Stimulated activated CD4-positive, alpha-beta T cell treated with anti-CD3 and anti-CD28 coated beads, Interleukin-1b, Interleukin-23, amount 100 ng/mL, for 1 hour (primary cell): ENCODE data around the gene CDK3.
"Not testable (repeated sequence)": the region's sequence is repeated elsewhere in the genome, so short reads cannot be mapped to it uniquely, and the experiment has no call there.

Experiments used
- DNase-seq, 2 donors: peaks; one replicate each; pipeline ENCODE4 v3.0.0-alpha.2; 2020; ENCODE audit warnings: low read depth in 2 of 2

The CDK3 gene

DNA sequence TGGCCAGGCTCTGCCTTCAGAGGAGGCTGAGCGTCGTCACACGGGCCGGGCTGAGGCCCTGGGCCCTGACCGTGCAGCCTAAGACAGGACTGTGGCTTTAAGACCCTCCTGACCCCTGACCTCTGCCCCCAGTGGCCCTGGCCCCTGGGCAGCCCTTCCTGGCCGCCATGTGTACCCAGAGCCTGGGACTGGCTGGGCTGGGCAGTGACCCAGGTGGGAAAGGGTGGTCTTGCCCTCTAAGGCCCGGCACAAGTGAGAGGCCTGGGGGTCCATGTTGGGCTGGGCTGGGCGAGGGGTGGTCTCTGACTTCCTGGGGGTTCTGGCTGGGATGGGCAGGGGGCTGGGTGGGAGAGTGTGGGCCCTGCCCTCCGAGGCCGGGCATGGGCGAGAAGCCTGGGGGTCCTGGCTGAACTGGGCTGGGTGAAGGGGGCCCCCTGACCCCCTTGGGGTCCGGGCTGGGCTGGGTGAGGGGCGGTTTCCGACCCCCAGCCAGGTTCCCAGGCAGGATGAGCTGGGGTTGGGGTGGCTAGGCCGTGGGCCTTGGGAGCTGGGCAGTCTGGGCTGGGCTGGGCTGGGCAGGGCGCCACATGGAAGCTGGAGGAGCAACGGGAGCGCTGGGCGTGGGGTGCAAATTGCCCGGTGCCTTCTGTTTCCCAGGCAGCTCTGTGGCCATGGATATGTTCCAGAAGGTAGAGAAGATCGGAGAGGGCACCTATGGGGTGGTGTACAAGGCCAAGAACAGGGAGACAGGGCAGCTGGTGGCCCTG, at the start of gene CDK3:
CDK3 (plus strand) TSS at position 101 of the 767 bp plus-strand sequence; CDS start at position 672, 571 bp downstream.
- DNase-seq: no peak

DNA sequence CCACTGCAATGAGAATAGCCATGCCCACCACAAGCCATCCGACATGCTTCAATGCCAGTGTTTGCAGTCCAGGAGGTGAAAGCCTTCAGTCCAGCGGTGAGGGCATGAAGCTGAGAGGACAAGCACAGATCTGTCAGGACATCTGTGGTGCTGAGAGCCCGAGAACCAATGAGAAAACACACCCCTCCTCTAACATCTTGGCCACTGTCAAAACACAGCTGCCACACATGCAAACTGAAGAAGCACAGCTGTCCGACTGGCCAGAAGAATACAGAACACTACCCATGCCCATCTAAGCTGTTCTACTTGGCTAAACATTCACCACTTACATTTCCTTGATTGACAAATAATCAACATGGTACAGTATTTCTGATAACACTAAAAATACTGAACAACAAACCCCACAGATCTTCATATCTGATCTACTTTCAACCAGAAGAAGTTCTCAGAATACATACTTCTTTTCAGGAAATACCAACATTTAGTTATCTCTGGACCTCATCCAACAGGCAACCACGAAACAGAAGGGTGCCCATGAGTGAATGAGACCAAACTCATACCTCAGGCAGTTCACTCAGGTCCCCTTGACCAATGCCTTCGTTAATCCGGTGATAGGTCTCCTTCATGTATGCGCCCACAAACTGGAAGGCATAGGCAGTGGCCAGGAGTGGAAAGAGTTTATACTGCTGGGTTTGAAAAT, 49.6 kb upstream of the CDK3 start:
- DNase-seq: no peak

DNA sequence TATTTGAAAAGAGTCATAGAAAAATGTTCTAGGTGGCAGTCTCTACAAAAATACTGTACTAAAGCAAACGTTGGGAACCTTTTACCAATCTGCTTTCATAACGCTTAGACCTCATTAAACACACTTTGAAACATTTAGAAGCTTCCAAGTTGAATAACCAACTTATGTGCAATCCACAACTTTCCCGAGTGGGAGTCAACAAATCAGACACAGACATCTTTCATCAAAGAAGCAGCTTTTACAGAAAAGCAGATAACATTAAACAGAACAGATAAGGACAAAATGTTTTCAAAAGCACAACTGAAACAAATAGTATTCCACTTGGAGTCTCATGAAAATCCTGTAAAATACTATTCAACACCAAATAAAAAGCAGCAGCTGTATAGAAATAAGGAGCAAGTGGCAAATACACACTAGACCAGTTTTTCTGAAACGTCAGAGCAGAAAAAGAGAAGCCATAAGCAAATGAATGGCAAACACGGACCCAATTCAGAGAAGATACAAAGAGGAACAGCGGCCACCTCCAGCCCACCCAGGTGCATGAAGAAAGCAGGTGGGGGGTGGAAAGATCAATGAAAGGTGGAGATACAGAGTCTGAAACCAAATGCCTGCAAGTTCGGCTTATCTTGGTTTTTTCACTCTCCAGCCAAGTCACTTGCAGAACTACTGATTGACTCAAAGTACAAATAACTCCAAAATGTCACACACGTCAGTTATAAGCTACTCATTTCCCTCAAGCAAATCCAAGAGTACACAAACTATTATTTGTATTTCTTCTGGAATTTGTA, 41.4 kb upstream of the CDK3 start:
- no peak for DNase-seq

DNA sequence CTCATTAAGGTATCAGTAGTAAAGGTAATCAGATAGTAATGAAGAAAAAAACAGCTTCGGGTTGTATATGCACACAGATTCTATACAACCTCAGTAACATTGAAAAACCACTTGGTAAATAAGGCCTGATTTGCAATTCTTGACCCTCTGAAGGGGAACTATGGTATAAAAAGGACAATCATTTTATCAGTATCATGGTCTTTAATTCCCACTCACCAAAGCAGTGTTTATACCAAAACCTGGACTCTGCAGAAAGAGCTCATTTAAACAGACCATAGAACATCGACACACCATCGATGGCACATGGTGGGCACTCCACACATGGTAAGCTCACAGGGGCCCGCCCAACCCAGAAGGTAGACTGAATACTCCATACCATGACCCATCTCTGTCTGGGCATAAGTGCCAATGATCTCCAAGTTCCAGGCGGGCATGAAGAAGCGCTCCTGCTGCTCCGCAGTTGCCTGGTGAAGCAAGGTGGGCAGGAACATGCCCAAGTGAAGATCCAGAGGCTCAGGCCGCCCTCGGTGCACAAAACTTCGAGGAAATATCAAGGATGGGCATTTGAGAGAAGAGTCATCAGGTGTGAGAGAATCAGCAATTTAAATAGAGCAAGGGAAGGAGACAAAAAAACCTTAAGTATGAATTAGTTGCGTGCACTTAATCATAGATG, 40.7 kb upstream of the CDK3 start:
- no peak for DNase-seq

DNA sequence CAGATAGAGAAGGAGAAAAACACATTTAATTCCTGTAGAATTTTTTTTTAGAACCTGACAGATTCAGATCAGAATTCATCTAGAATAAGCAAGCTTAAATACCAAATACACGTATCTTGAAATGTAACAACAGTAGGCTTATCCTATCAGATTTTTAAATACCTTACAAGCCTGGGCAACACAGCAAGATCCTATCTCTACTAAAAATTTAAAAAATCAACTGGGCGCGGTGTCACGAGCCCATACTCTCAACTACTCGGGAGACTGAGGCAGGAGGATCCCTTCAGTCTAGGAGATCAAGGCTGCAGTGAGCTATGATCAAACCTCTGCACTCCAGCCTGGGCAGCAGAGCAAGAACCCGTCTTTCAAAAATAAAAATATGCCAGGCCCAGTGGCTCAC, 35.2 kb upstream of the CDK3 start:
- no peak for DNase-seq

DNA sequence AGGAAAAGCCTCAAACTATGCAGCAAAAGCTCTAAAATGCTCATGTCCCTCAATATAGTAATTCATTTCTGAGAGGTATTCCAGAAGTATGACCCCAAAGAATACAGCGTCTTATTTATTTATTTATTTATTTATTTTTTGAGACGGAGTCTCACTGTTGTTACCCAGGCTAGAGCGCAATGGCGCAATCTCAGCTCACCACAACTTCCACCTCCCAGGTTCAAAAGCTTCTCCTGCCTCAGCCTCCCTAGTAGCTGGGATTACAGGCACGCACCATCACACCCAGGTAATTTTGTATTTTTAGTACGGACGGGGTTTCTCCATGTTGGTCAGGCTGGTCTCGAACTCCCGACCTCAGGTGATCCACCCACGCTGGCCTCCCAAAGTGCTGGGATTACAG, 31.6 kb upstream of the CDK3 start:
- DNase-seq: not testable (repeated sequence)

DNA sequence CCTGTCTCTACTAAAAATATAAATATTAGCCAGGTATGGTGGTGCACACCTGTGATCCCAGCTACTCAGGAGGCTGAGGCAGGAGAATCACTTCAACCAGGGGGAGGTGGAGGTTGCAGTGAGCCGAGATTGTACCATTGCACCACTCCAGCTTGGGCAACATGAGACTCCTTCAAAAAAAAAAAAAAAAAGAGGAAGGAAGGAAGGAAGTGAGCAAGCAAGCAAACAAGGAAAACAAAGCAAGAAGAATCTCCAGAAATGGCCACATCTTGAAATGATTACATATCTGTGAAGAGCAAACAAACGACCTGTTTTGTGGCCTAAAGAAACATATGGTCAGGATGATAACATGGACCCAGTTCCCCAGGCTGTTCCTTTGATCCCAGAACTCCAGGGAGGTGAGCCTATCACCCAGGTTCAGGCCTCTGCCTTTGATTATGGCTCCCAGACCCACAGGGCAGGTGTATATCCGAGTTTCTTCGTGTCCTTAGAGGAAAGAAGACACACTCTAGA, 30.6 kb upstream of the CDK3 start:
- DNase-seq: no peak

DNA sequence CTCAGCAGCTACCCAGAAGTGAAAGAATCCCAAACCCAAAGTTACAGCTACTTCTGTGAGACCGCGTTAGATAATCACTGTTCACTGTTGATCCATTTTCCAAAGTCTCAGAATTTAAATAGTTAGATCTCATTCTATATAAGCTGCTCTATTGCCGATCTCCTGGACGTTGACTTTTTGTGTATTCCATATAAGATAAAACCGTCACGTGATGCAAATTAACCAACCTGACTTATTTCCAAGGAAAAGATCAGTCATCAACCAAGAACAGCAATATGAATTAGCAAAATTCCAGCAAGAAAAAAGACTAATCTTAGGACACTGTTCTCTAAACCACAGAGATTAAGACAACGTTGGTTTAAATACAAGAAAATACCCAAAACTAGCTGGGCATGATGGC, 30.0 kb upstream of the CDK3 start:
- no peak for DNase-seq

DNA sequence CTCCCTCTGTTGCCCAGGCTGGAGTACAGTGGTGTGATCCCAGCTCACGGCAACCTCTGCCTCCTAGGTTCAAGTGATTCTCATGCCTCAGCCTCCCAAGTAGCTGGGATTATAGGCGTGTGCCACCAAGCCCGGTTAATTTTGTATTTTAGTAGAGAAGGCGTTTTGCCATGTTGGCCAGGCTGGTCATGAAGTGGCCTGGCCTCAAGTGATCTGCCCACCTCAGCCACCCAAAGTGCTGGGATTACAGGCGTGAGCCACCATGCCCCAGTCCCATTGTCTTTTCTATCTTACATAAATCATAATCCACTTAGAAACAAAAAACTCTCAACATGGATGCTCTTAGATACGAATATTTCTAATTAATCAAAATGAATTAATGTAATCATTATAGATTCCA, 25.5 kb upstream of the CDK3 start:
- DNase-seq: not testable (repeated sequence)

DNA sequence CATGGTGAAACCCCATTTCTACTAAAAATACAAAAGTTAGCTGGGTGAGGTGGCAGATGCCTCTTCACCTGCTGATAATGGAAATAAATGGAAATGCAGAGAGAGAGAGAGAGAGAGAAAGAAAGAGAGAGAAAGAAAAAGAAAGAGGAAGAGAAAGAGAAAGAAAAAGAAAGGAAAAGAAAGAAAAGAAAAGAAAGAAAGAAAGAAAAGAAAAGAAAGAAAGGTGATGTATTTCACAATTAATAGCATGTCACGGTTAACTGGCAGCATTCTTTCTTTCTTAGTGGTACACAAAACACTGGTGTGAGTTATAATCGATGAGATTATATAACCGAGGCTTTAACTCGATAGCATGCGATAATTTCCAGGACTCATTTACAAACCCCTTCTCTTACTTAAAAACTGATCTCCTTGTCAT, 24.9 kb upstream of the CDK3 start:
- DNase-seq: no peak

DNA sequence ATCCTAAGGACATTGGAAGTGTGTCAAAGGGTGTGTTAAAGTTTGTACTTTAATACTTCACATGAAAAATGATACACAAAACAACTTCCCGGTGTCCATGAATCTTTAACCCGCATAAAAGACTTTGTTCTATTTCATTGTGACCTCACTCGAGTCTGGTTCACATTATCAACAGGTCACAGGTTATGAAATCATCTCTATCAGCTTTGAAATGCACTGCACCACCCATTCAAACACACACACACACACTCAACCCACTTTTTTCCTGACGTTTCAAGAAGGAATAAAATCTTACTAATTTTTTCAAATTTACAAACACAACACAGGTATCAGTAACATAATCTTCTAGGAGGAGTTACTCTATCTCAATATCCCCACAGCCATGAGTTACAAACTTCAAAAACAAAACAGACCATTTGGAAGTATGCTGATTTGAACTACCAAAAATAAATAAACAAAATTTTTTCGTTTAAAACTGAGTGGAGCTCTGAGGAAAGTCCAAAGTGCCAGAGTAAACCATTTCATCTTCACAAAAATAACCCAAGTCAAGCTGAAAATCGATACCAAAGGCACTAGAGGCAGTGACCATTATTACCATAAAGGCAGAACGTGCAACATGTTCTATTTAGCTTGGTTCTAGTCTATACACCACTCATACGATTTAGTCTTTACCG, 24.3 kb upstream of the CDK3 start:
- no peak for DNase-seq

DNA sequence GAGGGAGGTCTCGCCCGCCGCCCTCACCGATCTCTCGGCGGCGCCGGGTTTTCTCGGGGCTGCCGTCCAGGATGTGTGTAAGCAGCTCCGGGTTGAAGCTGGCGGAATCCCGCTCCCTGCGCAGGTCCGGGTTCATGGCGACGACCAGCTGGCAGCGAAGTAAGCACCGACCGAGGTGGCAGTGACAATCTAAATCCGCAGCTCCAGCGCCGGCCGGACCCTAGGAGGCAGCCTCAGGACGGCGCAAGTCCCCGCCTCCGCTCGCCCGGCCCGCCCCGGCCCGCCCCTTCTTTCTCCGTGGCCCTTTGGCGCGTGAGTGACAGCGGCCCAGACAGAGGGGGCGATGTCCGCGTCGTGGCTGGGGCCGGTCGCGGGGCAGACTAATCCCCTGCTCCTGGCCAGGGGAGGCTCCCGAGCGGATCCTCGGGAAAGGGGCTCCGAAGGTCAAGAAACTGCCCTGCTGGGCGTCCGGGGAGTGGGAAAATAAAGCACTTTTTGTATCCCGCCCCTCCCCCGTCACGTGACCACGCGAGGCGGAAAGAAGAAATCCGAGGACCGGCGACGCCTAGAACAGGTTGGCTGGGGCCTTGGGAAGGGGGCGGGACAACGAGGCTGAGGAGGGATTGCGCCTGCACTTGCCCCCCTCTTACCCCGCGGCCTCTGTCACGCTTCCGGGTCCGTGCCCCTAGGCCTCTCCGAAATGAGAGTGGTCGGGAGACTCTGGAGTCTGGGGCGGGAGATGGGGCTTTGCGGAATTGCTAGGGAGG, 21.5 kb upstream of the CDK3 start, which contains the start of the genes ACOX1 and TEN1:
ACOX1 (minus strand) TSS at position 229 of the 767 bp plus-strand sequence; CDS start at position 136, 93 bp downstream.
TEN1 (plus strand) TSS at position 303 of the 767 bp plus-strand sequence. CDS start 6,953 bp downstream, outside the sequence.
- DNase-seq: peak; percentile 87 to 90

DNA sequence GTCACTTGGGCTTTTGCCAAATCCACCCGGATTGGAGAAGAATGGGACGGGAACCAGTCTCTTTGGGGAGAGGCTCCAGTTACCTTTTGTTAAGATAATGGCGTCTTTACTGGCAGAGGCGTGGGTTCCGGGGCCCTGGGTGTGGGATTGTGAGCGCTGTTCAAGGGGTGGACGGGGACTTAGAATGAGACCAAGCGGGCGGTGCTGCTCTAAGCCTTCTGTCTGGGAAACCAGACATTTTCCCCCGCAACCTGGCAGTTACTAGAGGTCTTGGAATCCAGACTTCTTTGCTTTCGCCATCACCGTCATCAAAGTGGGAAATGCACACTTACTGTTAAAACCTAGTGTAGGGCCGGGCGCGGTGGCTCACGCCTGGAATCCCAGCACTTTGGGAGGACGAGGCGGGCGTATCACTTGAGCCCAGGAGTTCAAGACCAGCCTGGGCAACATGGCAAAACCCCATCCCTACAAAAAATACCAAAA, 20.9 kb upstream of the CDK3 start:
- no peak for DNase-seq

DNA sequence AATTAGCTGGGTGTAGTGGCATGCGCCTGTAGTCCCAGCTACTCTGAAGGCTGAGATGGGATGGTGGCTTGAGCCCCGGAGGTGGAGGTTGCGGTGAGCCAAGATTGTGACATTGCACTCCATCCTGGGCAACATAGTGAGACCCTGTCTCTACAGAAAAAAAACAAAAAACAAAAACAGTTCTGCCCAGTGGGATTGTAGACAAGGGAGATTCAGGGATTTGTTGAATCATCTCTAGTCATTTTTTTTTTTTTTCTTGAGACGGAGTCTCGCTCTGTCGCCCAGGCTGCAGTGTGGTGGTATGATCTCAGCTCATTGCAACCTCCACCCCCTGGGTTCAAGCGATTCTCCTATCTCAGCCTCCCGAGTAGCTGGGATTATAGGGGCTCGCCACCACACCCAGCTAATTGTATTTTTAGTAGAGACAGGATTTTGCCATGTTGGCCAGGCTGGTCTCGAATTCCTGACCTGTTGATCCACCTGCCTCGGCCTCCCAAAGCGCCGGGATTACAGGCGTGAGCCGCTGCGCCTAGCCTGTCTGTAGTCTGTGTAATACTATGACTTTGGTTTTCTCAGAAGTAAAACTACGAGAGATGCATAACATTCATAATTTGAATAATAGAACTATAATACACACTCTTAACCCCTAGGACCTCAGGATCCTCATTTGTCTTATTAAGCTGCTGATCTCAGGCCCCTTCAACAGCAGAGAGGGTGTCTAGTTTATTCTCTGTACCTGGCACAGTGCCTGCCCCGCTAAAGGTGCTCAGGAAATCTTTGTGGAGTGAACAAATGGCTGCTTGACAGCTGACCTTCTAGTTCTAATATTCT, 20.3 kb upstream of the CDK3 start:
- no peak for DNase-seq

DNA sequence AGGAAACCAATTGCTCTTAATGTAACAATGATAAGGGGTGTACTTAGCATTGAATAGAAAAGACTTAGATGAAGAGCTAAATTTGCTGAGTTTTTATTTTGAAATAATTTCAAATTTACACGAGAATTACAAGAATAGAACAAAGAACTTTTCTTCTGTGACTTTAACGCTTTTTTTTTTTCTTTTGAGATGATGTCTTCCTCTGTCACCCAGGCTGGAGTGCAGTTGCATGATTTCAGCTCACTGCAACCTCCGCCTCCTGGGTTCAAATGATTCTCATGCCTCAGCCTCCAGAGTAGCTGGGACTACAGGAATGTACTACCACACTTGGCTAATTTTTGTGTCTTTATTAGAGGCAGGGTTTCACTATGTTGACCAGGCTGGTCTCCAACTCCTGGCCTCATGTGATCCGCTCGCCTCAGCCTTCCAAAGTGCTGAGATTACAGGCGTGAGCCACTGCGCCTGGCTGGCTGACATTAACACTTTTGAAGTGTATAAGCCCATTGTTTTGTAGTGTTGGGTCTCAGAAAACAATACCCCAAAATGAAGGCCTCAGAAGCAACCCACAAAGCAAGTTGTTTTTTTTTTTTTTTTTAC, 19.5 kb upstream of the CDK3 start:
- DNase-seq: no peak

DNA sequence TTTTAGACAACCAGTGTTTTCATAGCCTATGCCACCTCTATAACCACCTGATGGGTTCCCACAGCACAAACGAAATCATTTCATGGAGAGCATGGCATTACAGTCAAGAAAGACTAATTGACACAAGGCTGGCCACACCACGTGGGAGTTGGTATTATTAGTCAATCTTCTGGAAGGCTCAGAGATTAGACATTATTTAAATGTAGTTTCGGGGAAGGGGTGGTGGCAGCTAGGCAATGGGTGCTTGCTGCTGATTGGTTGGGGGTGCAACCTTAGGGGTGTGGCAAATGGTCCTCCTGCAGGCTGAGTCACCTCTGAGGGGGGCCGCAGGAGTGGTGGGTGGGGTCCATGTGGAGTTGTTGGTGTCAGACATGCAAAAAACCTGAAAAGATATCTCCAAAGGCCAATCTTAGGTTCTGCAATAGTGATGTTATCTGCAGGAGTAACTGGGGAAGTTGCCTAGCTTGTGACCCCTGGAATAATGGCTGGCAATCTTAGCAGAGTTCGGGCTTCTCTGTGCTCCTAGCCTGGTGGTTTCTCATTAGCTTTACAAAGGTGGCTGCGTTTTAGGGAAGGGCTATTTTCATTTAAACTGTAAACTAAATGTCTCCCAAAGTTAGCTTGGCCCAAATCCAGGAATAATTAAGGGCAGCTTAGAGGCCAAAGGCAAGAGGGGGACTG, 17.0 kb upstream of the CDK3 start:
- DNase-seq: no peak

DNA sequence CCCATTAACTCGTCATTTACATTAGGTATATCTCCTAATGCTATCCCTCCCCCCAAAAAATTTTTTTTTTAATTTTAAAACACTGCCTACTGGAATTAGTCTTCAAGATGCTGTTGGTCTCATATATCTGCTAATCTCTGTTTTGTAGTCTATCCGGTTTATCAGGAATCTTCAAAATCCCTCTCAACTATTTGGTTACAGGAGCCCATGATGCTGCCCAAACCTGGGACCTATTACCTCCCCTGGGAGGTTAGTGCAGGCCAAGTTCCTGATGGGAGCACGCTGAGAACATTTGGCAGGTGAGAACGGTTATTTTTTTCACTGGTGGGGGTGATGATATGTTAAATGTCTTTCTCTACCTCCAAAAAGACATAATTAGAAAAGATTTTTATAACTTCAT, 14.7 kb upstream of the CDK3 start:
- no peak for DNase-seq

DNA sequence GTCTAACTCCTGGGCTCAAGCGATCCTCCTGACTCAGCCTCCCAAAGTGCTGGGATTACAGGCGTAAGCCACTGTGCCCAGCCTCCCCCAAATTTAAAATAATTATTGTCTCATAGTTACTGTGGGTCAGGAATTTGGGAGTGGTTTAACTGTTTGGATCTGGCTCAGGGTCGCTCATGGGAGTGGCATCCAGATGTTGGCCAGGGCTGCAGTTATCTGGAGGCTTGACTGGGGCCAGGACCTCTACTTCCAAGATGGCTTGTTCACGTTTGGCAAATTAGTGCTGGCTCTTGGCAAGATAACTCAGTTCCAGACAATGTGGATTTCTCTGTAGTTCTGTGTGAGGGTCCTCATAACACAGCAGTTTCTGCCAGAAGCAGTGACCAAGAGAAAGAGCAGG, 13.6 kb upstream of the CDK3 start:
- no peak for DNase-seq
